WTC11 (cell line): Measurements from ENCODE around the gene SHANK2.

ENCODE experiments used
- ATF1 ChIP-seq: sonication (generic); formaldehyde crosslinking; IDR thresholded peaks from 2 replicates; pipeline ENCODE4 v1.8.1; 2023; ENCODE audit warnings: mild to moderate bottlenecking, moderate library complexity, missing genetic modification reagents
- CREB1 ChIP-seq: sonication (generic); formaldehyde crosslinking; IDR thresholded peaks from 2 replicates; pipeline ENCODE4 v1.8.0; 2023; ENCODE audit warnings: mild to moderate bottlenecking, missing genetic modification reagents
- CREM ChIP-seq: sonication (generic); formaldehyde crosslinking; IDR thresholded peaks from 2 replicates; pipeline ENCODE4 v1.8.1; 2022; ENCODE audit warnings: mild to moderate bottlenecking, missing genetic modification reagents, moderate library complexity
- CTCF ChIP-seq: fragments of 200-600 bp; IDR thresholded peaks from 2 replicates; pipeline ENCODE4 v1.8.0; 2022; ENCODE audit warnings: antibody characterized with exemption
- E2F1 ChIP-seq: sonication (generic); formaldehyde crosslinking; IDR thresholded peaks from 2 replicates; pipeline ENCODE4 v1.8.0; 2022; ENCODE audit warnings: mild to moderate bottlenecking, missing genetic modification reagents
- ELF4 ChIP-seq: sonication (generic); formaldehyde crosslinking; IDR thresholded peaks from 2 replicates; pipeline ENCODE4 v1.8.1; 2022; ENCODE audit warnings: low read depth, mild to moderate bottlenecking, moderate library complexity, missing genetic modification reagents
- ESRRA ChIP-seq: sonication (generic); formaldehyde crosslinking; IDR thresholded peaks from 2 replicates; pipeline ENCODE4 v1.8.1; 2022; ENCODE audit warnings: mild to moderate bottlenecking, missing genetic modification reagents, borderline replicate concordance
- FOXP4 ChIP-seq: sonication (generic); formaldehyde crosslinking; IDR thresholded peaks from 2 replicates; pipeline ENCODE4 v1.8.0; 2022; ENCODE audit warnings: mild to moderate bottlenecking, missing genetic modification reagents
- GABPB1 ChIP-seq: sonication (generic); formaldehyde crosslinking; IDR thresholded peaks from 2 replicates; pipeline ENCODE4 v1.8.1; 2023; ENCODE audit warnings: mild to moderate bottlenecking, missing genetic modification reagents
- MAX ChIP-seq: sonication (generic); formaldehyde crosslinking; IDR thresholded peaks from 2 replicates; pipeline ENCODE4 v1.8.0; 2022; ENCODE audit warnings: mild to moderate bottlenecking, missing genetic modification reagents
- PRDM15 ChIP-seq: sonication (generic); formaldehyde crosslinking; IDR thresholded peaks from 2 replicates; pipeline ENCODE4 v1.8.0; 2022; ENCODE audit warnings: missing genetic modification reagents
- SMAD3 ChIP-seq: sonication (generic); formaldehyde crosslinking; IDR thresholded peaks from 2 replicates; pipeline ENCODE4 v1.8.0; 2022; ENCODE audit warnings: missing genetic modification reagents, mild to moderate bottlenecking, borderline replicate concordance
- ZNF532 ChIP-seq: fragments of 250-450 bp; sonication (Bioruptor Pico); IDR thresholded peaks from 2 replicates; pipeline ENCODE4 v1.9.0; 2021; ENCODE audit warnings: mild to moderate bottlenecking, borderline replicate concordance
- TF ChIP-seq, protein P1 (sequence below): sonication (generic); formaldehyde crosslinking; IDR thresholded peaks from 2 replicates; pipeline ENCODE4 v1.8.1; 2022; ENCODE audit warnings: low read depth, mild to moderate bottlenecking, moderate library complexity, missing genetic modification reagents, borderline replicate concordance

DNA sequence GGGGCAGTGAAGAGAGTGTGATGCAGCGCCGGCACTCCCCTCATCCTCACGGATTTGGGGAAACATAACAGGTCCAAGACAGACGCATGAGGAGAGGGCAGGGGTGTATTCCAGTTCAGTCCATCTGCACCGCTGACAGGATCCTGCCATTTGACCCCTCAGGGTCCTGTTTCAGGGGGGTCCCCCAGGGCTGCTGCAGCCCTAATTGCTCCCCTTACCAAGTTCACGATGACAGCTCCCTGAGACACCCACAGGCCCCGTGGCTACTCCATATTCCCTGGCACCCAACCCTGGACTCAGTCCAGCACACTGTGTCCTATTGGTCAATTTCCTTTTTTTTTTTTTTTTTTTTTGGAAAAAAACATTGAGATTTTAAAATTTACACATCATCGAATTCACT is 41.5 kb downstream of the SHANK2 start:
- TF ChIP-seq ELF4 (CRISPR knock-in tag) = no peak
- no peak for TF ChIP-seq CTCF
- no peak for TF ChIP-seq PRDM15
- TF ChIP-seq FOXP4 (CRISPR knock-in tag) = no peak
- TF ChIP-seq, protein P1, sequence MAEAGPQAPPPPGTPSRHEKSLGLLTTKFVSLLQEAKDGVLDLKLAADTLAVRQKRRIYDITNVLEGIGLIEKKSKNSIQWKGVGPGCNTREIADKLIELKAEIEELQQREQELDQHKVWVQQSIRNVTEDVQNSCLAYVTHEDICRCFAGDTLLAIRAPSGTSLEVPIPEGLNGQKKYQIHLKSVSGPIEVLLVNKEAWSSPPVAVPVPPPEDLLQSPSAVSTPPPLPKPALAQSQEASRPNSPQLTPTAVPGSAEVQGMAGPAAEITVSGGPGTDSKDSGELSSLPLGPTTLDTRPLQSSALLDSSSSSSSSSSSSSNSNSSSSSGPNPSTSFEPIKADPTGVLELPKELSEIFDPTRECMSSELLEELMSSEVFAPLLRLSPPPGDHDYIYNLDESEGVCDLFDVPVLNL (CRISPR knock-in tag) = no peak
- TF ChIP-seq CREB1 = no peak
- no peak for TF ChIP-seq ATF1 (CRISPR knock-in tag)
- TF ChIP-seq SMAD3 (CRISPR knock-in tag) = no peak
- TF ChIP-seq GABPB1 (CRISPR knock-in tag) = no peak
- TF ChIP-seq ESRRA (CRISPR knock-in tag) = no peak
- TF ChIP-seq ZNF532 (CRISPR knock-in tag) = no peak
- no peak for TF ChIP-seq MAX (CRISPR knock-in tag)
- no peak for TF ChIP-seq E2F1 (CRISPR knock-in tag)
- no peak for TF ChIP-seq CREM (CRISPR knock-in tag)
